Peyer's patch (tissue), 4 donors: ENCODE measurements around the gene NDUFV1. TPM values are rescaled to one million over a fixed set of nuclear protein-coding genes. Genes with fewer than 3 reads are reported as not detected.
"Not testable (repeated sequence)": the region's sequence is repeated elsewhere in the genome, so short reads cannot be mapped to it uniquely, and the experiment has no call there.

ENCODE experiments used
- DNase-seq, 3 donors: peaks; one replicate each; pipeline ENCODE4 v3.0.0-alpha.2; 2017 to 2019
- H3K27ac ChIP-seq, 4 donors: fragments of 200-600 bp; sonication (generic); one replicate each; pipeline ENCODE4 v1.5.1; 2016 to 2019
- H3K27me3 ChIP-seq, 2 donors: fragments of 200-600 bp; sonication (generic); one replicate each; pipeline ENCODE4 v1.5.1; 2019
- H3K36me3 ChIP-seq, 3 donors: fragments of 200-600 bp; sonication (generic); one replicate each; pipeline ENCODE4 v1.5.1; 2016 to 2019
- H3K4me1 ChIP-seq, 4 donors: fragments of 200-600 bp; sonication (generic); one replicate each; pipeline ENCODE4 v1.5.1; 2016 to 2019
- H3K4me3 ChIP-seq, 4 donors: fragments of 200-600 bp; sonication (generic); 1 replicate in 3 of 4; 2 replicates in 1 of 4; pipeline ENCODE4 v1.5.1; 2016 to 2019; ENCODE audit warnings: mild to moderate bottlenecking in 1 of 4
- H3K9me3 ChIP-seq, 4 donors: fragments of 200-600 bp; sonication (generic); one replicate each; pipeline ENCODE4 v1.5.1; 2016 to 2019; ENCODE audit warnings: mild to moderate bottlenecking in 1 of 4
- CTCF ChIP-seq, 6 experiments: fragments of 450-650 bp in 4 of 6; fragments of 200-600 bp in 2 of 6; sonication (generic) in 1 of 6; IDR thresholded peaks; one replicate each; pipeline ENCODE4 v1.5.1; 2017 to 2019; ENCODE audit warnings: antibody characterized with exemption in 6 of 6, mild to moderate bottlenecking in 3 of 6, moderate library complexity in 1 of 6
- POLR2A ChIP-seq, 2 donors: fragments of 450-650 bp; IDR thresholded peaks; one replicate each; pipeline ENCODE4 v1.5.1; 2017; ENCODE audit warnings: antibody characterized with exemption in 2 of 2, mild to moderate bottlenecking in 2 of 2, moderate library complexity in 2 of 2
- total RNA-seq, 4 donors: library from RNA; depleted of rRNA; stranded (reverse); fragments of >200 nt; gene quantifications; one replicate each; pipeline ENCODE4 v1.1.0, GENCODE V29; 2016

Gene NDUFV1
- total RNA-seq, 4 donors from 2014 or later, result 297 to 532 (median 329) TPM

GRCh38 chr11:67584205-67584880 is 22.4 kb upstream of the NDUFV1 start:
- Histone ChIP-seq H3K4me3 (peak overlapping the region; percentile 46 to 67 (median 55)), H3K27ac (peak overlapping the region; percentile 86 to 96 (median 90)), H3K36me3 (peaks cover 0 to 9% (median 0%) of the 10 kb centered on the region in 3 donors), H3K4me1 (peaks cover 0 to 28% (median 17%) of the 10 kb centered on the region in 4 donors), H3K27me3 (no peaks in the 10 kb centered on the region), H3K9me3 (no peaks in the 10 kb centered on the region)
- DNase-seq, result peak; percentile 53 to 86 (median 84)
- peak in 1 of 2 donors; percentile 54 for TF ChIP-seq POLR2A (IDR thresholded peaks at IDR 0.05)
- no peak for TF ChIP-seq CTCF (IDR thresholded peaks at IDR 0.05)

- Histone ChIP-seq H3K9me3 (no peaks in the 10 kb centered on the region), H3K27ac (peak overlapping the region; percentile 86 to 96 (median 90)), H3K27me3 (no peaks in the 10 kb centered on the region), H3K4me1 (peaks cover 0 to 28% (median 17%) of the 10 kb centered on the region in 4 donors), H3K4me3 (peak overlapping the region in 2 of 4 donors; percentile 56 to 67), H3K36me3 (peaks cover 0 to 9% (median 0%) of the 10 kb centered on the region in 3 donors)
- DNase-seq, result peak in 2 of 3 donors; percentile 60 to 61
- TF ChIP-seq POLR2A (IDR thresholded peaks at IDR 0.05) (no peak), CTCF (IDR thresholded peaks at IDR 0.05) (no peak)
Measured at GRCh38 chr11:67584881-67585873, 21.6 kb upstream of the NDUFV1 start.

- peaks cover 0 to 9% (median 0%) of the 10 kb centered on the region in 3 donors for H3K36me3 ChIP-seq
- peak overlapping the region in 1 of 4 donors; percentile 86 for H3K27ac ChIP-seq
- TF ChIP-seq CTCF (IDR thresholded peaks at IDR 0.05), result no peak
- TF ChIP-seq POLR2A (IDR thresholded peaks at IDR 0.05), result no peak
Measured at GRCh38 chr11:67585911-67586310, 20.8 kb upstream of the NDUFV1 start.

GRCh38 chr11:67586568-67587250 is 20.0 kb upstream of the NDUFV1 start:
- H3K4me3 ChIP-seq, result no peak overlapping the region
- H3K9me3 ChIP-seq, result no peaks in the 10 kb centered on the region
- peak overlapping the region in 1 of 4 donors; percentile 86 for H3K27ac ChIP-seq
- no peak for TF ChIP-seq CTCF (IDR thresholded peaks at IDR 0.05)
- TF ChIP-seq POLR2A (IDR thresholded peaks at IDR 0.05), result no peak
- DNase-seq, result peak in 2 of 3 donors; percentile 61 to 62
- peaks cover 0 to 28% (median 16%) of the 10 kb centered on the region in 4 donors for H3K4me1 ChIP-seq
- H3K36me3 ChIP-seq, result peaks cover 0 to 9% (median 0%) of the 10 kb centered on the region in 3 donors
- H3K27me3 ChIP-seq, result no peaks in the 10 kb centered on the region

More at GRCh38 chr11:67585911-67586310, 20.8 kb upstream of the NDUFV1 start:
- no peaks in the 10 kb centered on the region for H3K9me3 ChIP-seq
- peaks cover 0 to 28% (median 17%) of the 10 kb centered on the region in 4 donors for H3K4me1 ChIP-seq
- DNase-seq, result no peak
- no peaks in the 10 kb centered on the region for H3K27me3 ChIP-seq
- no peak overlapping the region for H3K4me3 ChIP-seq

- Histone ChIP-seq H3K4me3 (no peak overlapping the region), H3K36me3 (peaks cover 0 to 9% (median 0%) of the 10 kb centered on the region in 3 donors), H3K9me3 (no peaks in the 10 kb centered on the region), H3K27ac (peak overlapping the region in 1 of 4 donors; percentile 86), H3K27me3 (no peaks in the 10 kb centered on the region), H3K4me1 (peaks cover 0 to 28% (median 6%) of the 10 kb centered on the region in 4 donors)
- TF ChIP-seq CTCF (IDR thresholded peaks at IDR 0.05) (no peak), POLR2A (IDR thresholded peaks at IDR 0.05) (no peak)
- no peak for DNase-seq
Measured at GRCh38 chr11:67588136-67588503, 18.6 kb upstream of the NDUFV1 start.

- H3K9me3 ChIP-seq, H3K4me3 ChIP-seq, H3K27me3 ChIP-seq, H3K36me3 ChIP-seq, DNase-seq: not testable (repeated sequence)
- Histone ChIP-seq H3K4me1 (peaks cover 0 to 28% (median 6%) of the 10 kb centered on the region in 4 donors), H3K27ac (peak overlapping the region in 1 of 4 donors; percentile 86)
Measured at GRCh38 chr11:67588899-67589415, 17.8 kb upstream of the NDUFV1 start.
